HFFc6 (cell line): ENCODE measurements around the gene TCERG1L. TPM values are rescaled to one million over a fixed set of nuclear protein-coding genes. Genes with fewer than 3 reads are reported as not detected.
"Not testable (repeated sequence)": the region's sequence is repeated elsewhere in the genome, so short reads cannot be mapped to it uniquely, and the experiment has no call there.

ENCODE experiments used
- DNase-seq: peaks from one replicate; pipeline ENCODE4 v3.0.0-alpha.2; 2018
- H3K27ac Mint-ChIP-seq: 2 replicates; pipeline ENCODE4 v1.8.0; 2020; ENCODE audit warnings: mild to moderate bottlenecking, mixed read lengths
- H3K27me3 Mint-ChIP-seq: 2 replicates; pipeline ENCODE4 v1.8.0; 2021; ENCODE audit warnings: mild to moderate bottlenecking, moderate library complexity, mixed read lengths; ENCODE audit not compliant: insufficient read depth
- H3K36me3 Mint-ChIP-seq: 2 replicates; pipeline ENCODE4 v1.8.0; 2021; ENCODE audit warnings: low read depth, mixed read lengths
- H3K4me1 Mint-ChIP-seq: 2 replicates; pipeline ENCODE4 v1.8.0; 2020; ENCODE audit warnings: low read depth, mixed read lengths
- H3K4me3 Mint-ChIP-seq: 2 replicates; pipeline ENCODE4 v1.8.0; 2020; ENCODE audit warnings: mild to moderate bottlenecking, moderate library complexity, mixed read lengths
- H3K9me3 Mint-ChIP-seq: 2 replicates; pipeline ENCODE4 v1.8.0; 2020; ENCODE audit warnings: mild to moderate bottlenecking, mixed read lengths
- CTCF ChIP-seq: fragments of 200-600 bp; sonication (generic); IDR thresholded peaks from 2 replicates; pipeline ENCODE4 v1.5.0; 2021; ENCODE audit warnings: antibody characterized with exemption, mild to moderate bottlenecking
- total RNA-seq, 6 experiments: library from RNA; stranded (reverse); fragmentation: NEBNext Ultra II Directional; extraction: Animal tissue kit (Norgen Biotek cat#: 25700); gene quantifications; 2 replicates in 1 of 6; 3 replicates in 5 of 6; pipeline ENCODE4 v1.2.3, GENCODE V29; 2021

TCERG1L gene
- total RNA-seq, 6 experiments from 2014 or later, result 0.09 TPM; not detected in 5

GRCh38 chr10:131102147-131102546 lies 209.4 kb downstream of the TCERG1L start:
- Mint-ChIP-seq H3K36me3 (no peaks in the 10 kb centered on the region), H3K27ac (no peak overlapping the region), H3K4me1 (no peaks in the 10 kb centered on the region), H3K9me3 (peaks cover 30% of the 10 kb centered on the region), H3K27me3 (no peaks in the 10 kb centered on the region; the same call in 1 of the 2 replicates), H3K4me3 (no peak overlapping the region)
- TF ChIP-seq CTCF, result no peak
- no peak for DNase-seq

- not testable (repeated sequence) for H3K27me3 Mint-ChIP-seq, H3K27ac Mint-ChIP-seq, H3K4me3 Mint-ChIP-seq, H3K4me1 Mint-ChIP-seq, H3K36me3 Mint-ChIP-seq, DNase-seq
- H3K9me3 Mint-ChIP-seq, result peaks cover 30% of the 10 kb centered on the region
Measured at GRCh38 chr10:131100418-131101410, 210.8 kb downstream of the TCERG1L start.

GRCh38 chr10:131099028-131099726 lies 212.3 kb downstream of the TCERG1L start:
- DNase-seq, result no peak
- Mint-ChIP-seq H3K9me3 (peaks cover 24% of the 10 kb centered on the region), H3K27ac (no peak overlapping the region), H3K4me3 (no peak overlapping the region), H3K36me3 (no peaks in the 10 kb centered on the region), H3K27me3 (no peaks in the 10 kb centered on the region; the same call in 1 of the 2 replicates), H3K4me1 (no peaks in the 10 kb centered on the region; the same call in 1 of the 2 replicates)
- no peak for TF ChIP-seq CTCF

GRCh38 chr10:131098416-131098952 lies 213.0 kb downstream of the TCERG1L start:
- no peak for DNase-seq
- no peaks in the 10 kb centered on the region; the same call in 1 of the 2 replicates for H3K27me3 Mint-ChIP-seq

GRCh38 chr10:131096031-131096430 lies 215.5 kb downstream of the TCERG1L start:
- H3K9me3 Mint-ChIP-seq, result peaks cover 27% of the 10 kb centered on the region
- DNase-seq, result no peak
- H3K4me3 Mint-ChIP-seq, result no peak overlapping the region
- H3K27me3 Mint-ChIP-seq, result no peaks in the 10 kb centered on the region
- no peaks in the 10 kb centered on the region for H3K36me3 Mint-ChIP-seq
- no peak overlapping the region for H3K27ac Mint-ChIP-seq
- peaks cover 6% of the 10 kb centered on the region; the same call in 1 of the 2 replicates for H3K4me1 Mint-ChIP-seq
- TF ChIP-seq CTCF, result no peak

More at GRCh38 chr10:131098416-131098952, 213.0 kb downstream of the TCERG1L start:
- TF ChIP-seq CTCF, result no peak
- no peaks in the 10 kb centered on the region for H3K36me3 Mint-ChIP-seq
- H3K4me3 Mint-ChIP-seq, result no peak overlapping the region
- no peak overlapping the region for H3K27ac Mint-ChIP-seq
- peaks cover 5% of the 10 kb centered on the region; the same call in 1 of the 2 replicates for H3K4me1 Mint-ChIP-seq
- peaks cover 29% of the 10 kb centered on the region for H3K9me3 Mint-ChIP-seq
